ENCODE data around the gene RHOB. TPM values are rescaled to one million over a fixed set of nuclear protein-coding genes. Genes with fewer than 3 reads are reported as not detected.
"Not testable (repeated sequence)": the region's sequence is repeated elsewhere in the genome, so short reads cannot be mapped to it uniquely, and the experiment has no call there.

Gene RHOB
- total RNA-seq, 2 experiments from 2014 or later = 0.52 to 0.67 TPM

DNA sequence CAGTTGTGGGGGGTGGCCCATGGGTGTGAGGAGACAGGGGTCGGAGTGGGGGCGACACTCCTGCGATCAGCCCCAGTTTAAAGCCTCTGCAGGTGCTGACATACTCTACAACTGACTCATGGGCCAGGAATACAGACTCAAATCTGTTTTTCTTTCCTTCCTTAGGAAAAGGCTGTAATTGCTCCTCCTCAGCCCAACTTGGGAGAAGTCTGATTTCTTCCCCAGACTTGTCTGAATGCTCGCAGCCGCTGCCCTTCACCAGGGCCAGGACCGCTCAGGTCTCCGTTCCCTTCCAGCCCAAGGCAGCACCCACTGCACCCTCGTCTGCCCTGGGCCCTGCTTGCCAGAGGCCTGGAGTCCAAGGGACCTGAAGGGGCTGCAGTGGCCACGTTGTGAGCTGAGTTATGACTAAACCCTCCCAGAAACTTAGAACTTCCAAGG lies 41.3 kb downstream of the RHOB start:
- ChIA-PET POLR2A (no interaction called here), CTCF (no interaction called here)
- H3K36me3 Mint-ChIP-seq (ENCODE audit: low read depth) = no peaks in the 10 kb centered on the region
- no peak for DNase-seq
- H3K27me3 Mint-ChIP-seq = no peaks in the 10 kb centered on the region
- H3K9me3 Mint-ChIP-seq = no peaks in the 10 kb centered on the region
- no peak overlapping the region for H3K27ac Mint-ChIP-seq
- no peaks in the 10 kb centered on the region for H3K4me1 Mint-ChIP-seq
- no peak overlapping the region for H3K4me3 Mint-ChIP-seq

GRCh38 chr2:20488782-20489181 lies 41.9 kb downstream of the RHOB start:
- Mint-ChIP-seq H3K36me3 (ENCODE audit: low read depth) (no peaks in the 10 kb centered on the region), H3K9me3 (no peaks in the 10 kb centered on the region), H3K27me3 (no peaks in the 10 kb centered on the region), H3K4me1 (no peaks in the 10 kb centered on the region), H3K27ac (no peak overlapping the region), H3K4me3 (no peak overlapping the region)
- ChIA-PET POLR2A (no interaction called here), CTCF (no interaction called here)
- DNase-seq = no peak

- DNase-seq = no peak
- Mint-ChIP-seq H3K4me3 (no peak overlapping the region), H3K27me3 (no peaks in the 10 kb centered on the region), H3K4me1 (peaks cover 5% of the 10 kb centered on the region), H3K36me3 (ENCODE audit: low read depth) (no peaks in the 10 kb centered on the region), H3K9me3 (no peaks in the 10 kb centered on the region), H3K27ac (no peak overlapping the region)
- CTCF ChIA-PET = interaction anchor here (1.3 kb wide), 1 partner anchor 160 kb away, joined by 4 read pairs; the partner anchor contains the start of gene HS1BP3
- POLR2A ChIA-PET = no interaction called here
Observed at GRCh38 chr2:20490300-20491181, 43.7 kb downstream of the RHOB start.

DNA sequence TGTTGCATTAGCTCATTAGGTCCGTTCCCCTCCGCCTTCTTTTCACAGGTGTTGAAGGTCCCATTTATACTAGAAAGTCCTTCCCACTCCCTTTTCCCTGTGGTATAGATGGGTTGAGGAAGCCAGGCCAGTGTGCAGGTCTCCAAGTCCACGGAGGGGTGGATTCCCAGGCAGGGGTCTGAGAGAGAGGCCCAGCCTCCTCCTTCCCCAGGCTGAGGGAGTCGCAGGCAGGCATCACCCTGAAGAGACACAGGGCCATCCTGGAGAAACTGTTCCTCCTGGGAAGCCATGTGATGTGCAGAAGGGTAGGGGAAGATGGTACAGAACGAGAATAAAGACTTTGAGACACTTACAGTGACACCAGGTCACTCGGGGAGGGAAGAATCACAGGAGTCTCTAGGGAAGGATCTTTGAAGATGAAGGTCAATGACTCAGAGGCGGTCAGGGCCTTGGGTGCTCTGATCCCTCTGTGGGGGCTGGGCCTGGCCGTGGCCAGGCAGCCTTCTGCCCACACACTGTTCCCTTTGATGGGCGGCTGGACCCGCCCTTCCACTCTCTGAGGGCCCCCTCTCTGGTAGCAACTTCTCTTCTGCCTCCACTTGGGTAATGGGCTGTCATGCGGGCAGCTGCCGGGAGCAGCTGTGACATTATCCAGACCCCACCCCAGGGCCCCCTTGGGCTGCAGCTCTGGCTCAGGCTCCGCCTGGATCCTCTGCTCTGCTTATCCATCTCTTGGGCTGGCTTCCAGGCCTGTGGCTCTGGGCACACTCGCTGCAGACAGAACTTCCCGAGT lies 45.1 kb downstream of the RHOB start:
- Mint-ChIP-seq H3K9me3 (no peaks in the 10 kb centered on the region), H3K4me3 (no peak overlapping the region), H3K27ac (no peak overlapping the region), H3K4me1 (peaks cover 5% of the 10 kb centered on the region), H3K27me3 (no peaks in the 10 kb centered on the region), H3K36me3 (ENCODE audit: low read depth) (no peaks in the 10 kb centered on the region)
- POLR2A ChIA-PET = no interaction called here
- DNase-seq = no peak
- CTCF ChIA-PET = interaction anchor here (1.3 kb wide), 1 partner anchor 159 kb away, joined by 4 read pairs; the partner anchor contains the start of gene HS1BP3

DNA sequence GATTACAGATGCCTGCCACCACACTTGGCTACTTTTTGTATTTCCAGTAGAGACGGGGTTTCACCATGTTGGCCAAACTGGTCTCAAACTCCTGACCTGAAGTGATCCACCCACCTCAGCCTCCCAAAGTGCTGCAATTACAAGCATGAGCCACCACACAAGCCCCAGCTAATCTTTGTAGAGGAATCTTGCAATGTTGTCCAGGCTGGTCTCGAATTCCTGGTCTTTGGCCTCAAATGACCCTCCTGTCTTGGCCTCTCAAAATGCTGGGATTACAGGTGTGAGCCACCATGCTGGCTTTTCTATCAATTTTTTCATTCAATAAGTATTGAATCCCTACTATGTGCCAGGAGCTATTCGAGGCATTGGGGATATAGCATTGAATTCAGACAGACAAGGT lies 46.2 kb downstream of the RHOB start:
- CTCF ChIA-PET; H3K4me1 Mint-ChIP-seq; H3K36me3 Mint-ChIP-seq (ENCODE audit: low read depth); H3K27me3 Mint-ChIP-seq; DNase-seq; H3K27ac Mint-ChIP-seq; H3K4me3 Mint-ChIP-seq; POLR2A ChIA-PET; H3K9me3 Mint-ChIP-seq: not testable (repeated sequence)

DNA sequence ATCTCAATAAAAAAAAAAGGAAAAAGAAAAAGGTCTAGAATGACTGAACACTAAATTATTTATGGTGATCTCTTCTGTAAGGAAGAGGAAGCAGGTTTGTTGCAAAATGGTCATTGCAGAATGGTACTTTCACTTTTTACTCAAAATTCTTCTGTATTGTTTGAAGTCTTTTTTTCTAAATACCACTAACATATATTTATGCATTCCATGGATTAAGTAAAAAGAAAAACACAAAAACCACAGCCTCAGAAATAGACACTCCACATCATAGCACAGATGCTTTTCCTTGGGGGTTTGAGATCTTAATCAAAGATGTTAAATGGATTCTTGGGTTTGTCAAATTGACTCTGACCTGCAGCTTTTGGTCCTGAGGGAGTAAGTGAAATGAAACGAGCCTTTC lies 47.4 kb downstream of the RHOB start:
- Mint-ChIP-seq H3K36me3 (ENCODE audit: low read depth) (no peaks in the 10 kb centered on the region), H3K9me3 (no peaks in the 10 kb centered on the region), H3K4me1 (peaks cover 5% of the 10 kb centered on the region), H3K27ac (no peak overlapping the region), H3K4me3 (no peak overlapping the region), H3K27me3 (no peaks in the 10 kb centered on the region)
- ChIA-PET CTCF (interaction anchor here (1.1 kb wide), 1 partner anchor 32 kb away, joined by 3 read pairs; no protein-coding TSS in a partner anchor), POLR2A (no interaction called here)
- no peak for DNase-seq

- H3K27me3 Mint-ChIP-seq = no peaks in the 10 kb centered on the region
- POLR2A ChIA-PET = no interaction called here
Observed at GRCh38 chr2:20496076-20496872, 49.4 kb downstream of the RHOB start.

DNA sequence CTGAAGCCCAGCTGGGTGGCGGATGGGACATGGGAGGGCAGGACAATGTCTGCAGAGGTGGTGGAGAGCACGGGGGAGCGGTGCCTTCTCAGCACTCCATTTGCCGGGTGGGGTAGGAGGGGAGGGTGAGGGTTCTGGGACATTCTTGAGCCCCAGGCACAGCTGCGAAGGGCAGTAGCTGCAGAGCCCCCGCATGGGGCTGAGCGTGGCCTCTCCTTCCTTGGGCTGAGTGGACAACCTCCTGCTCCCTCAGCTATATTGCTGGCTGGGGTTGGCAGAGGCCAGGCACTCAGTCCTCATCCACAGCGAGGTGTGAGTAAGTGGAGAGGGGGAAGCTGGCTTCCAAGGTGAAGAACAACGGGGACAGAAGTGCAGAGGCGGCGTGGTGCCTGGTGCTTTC lies 50.1 kb downstream of the RHOB start:
- Mint-ChIP-seq H3K27ac (no peak overlapping the region), H3K4me1 (peaks cover 5% of the 10 kb centered on the region), H3K4me3 (no peak overlapping the region), H3K27me3 (no peaks in the 10 kb centered on the region), H3K36me3 (ENCODE audit: low read depth) (no peaks in the 10 kb centered on the region), H3K9me3 (no peaks in the 10 kb centered on the region)
- POLR2A ChIA-PET = no interaction called here
- DNase-seq = no peak
- CTCF ChIA-PET = interaction anchor here (1.2 to 1.7 kb wide), 3 partner anchors 15 to 55 kb away, joined by 3 to 4 read pairs (median 3); no protein-coding TSS in a partner anchor

More at GRCh38 chr2:20496076-20496872, 49.4 kb downstream of the RHOB start:
- CTCF ChIA-PET = interaction anchor here (1.3 to 1.7 kb wide), 2 partner anchors 21 to 54 kb away, joined by 3 to 4 read pairs; no protein-coding TSS in a partner anchor
- Mint-ChIP-seq H3K4me3 (no peak overlapping the region), H3K27ac (no peak overlapping the region), H3K4me1 (peaks cover 5% of the 10 kb centered on the region), H3K9me3 (no peaks in the 10 kb centered on the region), H3K36me3 (ENCODE audit: low read depth) (no peaks in the 10 kb centered on the region)
- DNase-seq = no peak

Other genes with a start within 250 kb of the RHOB start
- gene SDC1, start 221.9 kb upstream of the RHOB start, total RNA-seq = under 1 TPM in 1 of 2 experiments, not detected in 1; 0.19 TPM
- gene PUM2, start 96.2 kb upstream of the RHOB start, total RNA-seq = 100 to 1,000 TPM; 123 to 131 TPM
- gene HS1BP3, start 204.0 kb downstream of the RHOB start, total RNA-seq = 10 to 100 TPM; 14.1 to 14.4 TPM
- not detected for gene GDF7, start 220.1 kb downstream of the RHOB start, total RNA-seq